Muscle of leg (tissue), 11 donors: ENCODE results near the gene RNF152. TPM values are rescaled to one million over a fixed set of nuclear protein-coding genes. Genes with fewer than 3 reads are reported as not detected.

ENCODE experiments used
- DNase-seq: peaks from one replicate; pipeline ENCODE4 v3.0.0; 2013
- H3K27ac ChIP-seq: one replicate; pipeline ENCODE4 v1.5.1; 2013; ENCODE audit warnings: mild to moderate bottlenecking, low read length, control low read depth
- H3K27me3 ChIP-seq: one replicate; pipeline ENCODE4 v1.6.1; 2013; ENCODE audit warnings: low read length; ENCODE audit not compliant: control insufficient read depth, insufficient read depth
- H3K36me3 ChIP-seq: one replicate; pipeline ENCODE4 v1.6.1; 2013; ENCODE audit warnings: low read length; ENCODE audit not compliant: control insufficient read depth, insufficient read depth
- H3K4me1 ChIP-seq: one replicate; pipeline ENCODE4 v1.6.1; 2013; ENCODE audit warnings: low read length; ENCODE audit not compliant: control insufficient read depth, insufficient read depth
- H3K4me3 ChIP-seq: one replicate; pipeline ENCODE4 v1.5.1; 2013; ENCODE audit warnings: low read length, control low read depth
- H3K9me3 ChIP-seq: replicated peaks from 2 replicates; pipeline ENCODE4 v1.6.1; 2013; ENCODE audit warnings: low read depth, low read length; ENCODE audit not compliant: control insufficient read depth
- WGBS: methylation state at CpG from one replicate; pipeline ENCODE4 v1.1.5; 2013; ENCODE audit warnings: missing lambda C conversion rate; ENCODE audit not compliant: insufficient coverage; 5-methylcytosine and 5-hydroxymethylcytosine counted together
- polyA plus RNA-seq, 8 donors: library from polyadenylated mRNA; unstranded; fragments of 120-200 nt; gene quantifications; one replicate each; pipeline versions ENCODE4 v1.2.1 to v1.2.3, GENCODE V29; 2013; ENCODE audit warnings: inconsistent platforms in 1 of 8, low replicate concordance in 1 of 8; ENCODE audit not compliant: insufficient read length in 8 of 8, insufficient read depth in 1 of 8
- total RNA-seq: library from RNA; stranded (reverse); fragments of 120-200 nt; gene quantifications from one replicate; pipeline ENCODE4 v1.2.4, GENCODE V29; 2013

Gene RNF152
- total and polyA plus RNA-seq, 9 donors, result 3.6 to 8.1 (median 4.3) TPM

- Histone ChIP-seq H3K27ac (no peak overlapping the region), H3K4me1 (no peaks in the 10 kb centered on the region), H3K4me3 (no peak overlapping the region), H3K36me3 (no peaks in the 10 kb centered on the region), H3K27me3 (no peaks in the 10 kb centered on the region), H3K9me3 (no peaks in the 10 kb centered on the region)
- DNase-seq, result no peak
- WGBS, result no CpG with 5 or more reads among the region's 3 CpGs
Observed at GRCh38 chr18:61922435-61922834, 29.6 kb upstream of the RNF152 start.

- Histone ChIP-seq H3K4me3 (no peak overlapping the region), H3K4me1 (no peaks in the 10 kb centered on the region), H3K36me3 (no peaks in the 10 kb centered on the region), H3K27ac (no peak overlapping the region), H3K9me3 (no peaks in the 10 kb centered on the region), H3K27me3 (no peaks in the 10 kb centered on the region)
- WGBS, result 88% methylated on average over 14 of the region's 17 CpGs
- DNase-seq, result no peak
Observed at GRCh38 chr18:61921621-61922235, 28.9 kb upstream of the RNF152 start.

GRCh38 chr18:61917818-61918217 lies 25.0 kb upstream of the RNF152 start:
- no peaks in the 10 kb centered on the region for H3K9me3 ChIP-seq
- no CpG with 5 or more reads among the region's 2 CpGs for whole genome bisulfite sequencing
- H3K4me1 ChIP-seq, result no peaks in the 10 kb centered on the region
- H3K27me3 ChIP-seq, result no peaks in the 10 kb centered on the region
- DNase-seq, result no peak
- H3K4me3 ChIP-seq, result no peak overlapping the region
- no peak overlapping the region for H3K27ac ChIP-seq
- no peaks in the 10 kb centered on the region for H3K36me3 ChIP-seq

GRCh38 chr18:61912476-61912875 lies 19.7 kb upstream of the RNF152 start:
- no peaks in the 10 kb centered on the region for H3K9me3 ChIP-seq
- H3K4me1 ChIP-seq, result no peaks in the 10 kb centered on the region
- DNase-seq, result no peak
- no peaks in the 10 kb centered on the region for H3K36me3 ChIP-seq
- WGBS, result no CpG with 5 or more reads among the region's 3 CpGs
- H3K27me3 ChIP-seq, result no peaks in the 10 kb centered on the region
- H3K27ac ChIP-seq, result no peak overlapping the region
- no peak overlapping the region for H3K4me3 ChIP-seq

GRCh38 chr18:61910101-61910500 lies 17.3 kb upstream of the RNF152 start:
- no peaks in the 10 kb centered on the region for H3K9me3 ChIP-seq
- DNase-seq, result no peak
- H3K36me3 ChIP-seq, result no peaks in the 10 kb centered on the region
- no peak overlapping the region for H3K4me3 ChIP-seq
- H3K4me1 ChIP-seq, result no peaks in the 10 kb centered on the region
- H3K27ac ChIP-seq, result no peak overlapping the region
- no peaks in the 10 kb centered on the region for H3K27me3 ChIP-seq

GRCh38 chr18:61908661-61909060 lies 15.9 kb upstream of the RNF152 start:
- WGBS, result no CpG with 5 or more reads among the region's 7 CpGs
- no peak for DNase-seq
- Histone ChIP-seq H3K9me3 (no peaks in the 10 kb centered on the region), H3K36me3 (no peaks in the 10 kb centered on the region), H3K27ac (no peak overlapping the region), H3K4me1 (no peaks in the 10 kb centered on the region), H3K27me3 (no peaks in the 10 kb centered on the region), H3K4me3 (no peak overlapping the region)

- Histone ChIP-seq H3K27ac (no peak overlapping the region), H3K9me3 (no peaks in the 10 kb centered on the region), H3K36me3 (no peaks in the 10 kb centered on the region), H3K27me3 (peaks cover 2% of the 10 kb centered on the region), H3K4me3 (no peak overlapping the region), H3K4me1 (no peaks in the 10 kb centered on the region)
- DNase-seq, result peak; percentile 40
- 31% methylated on average over 3 of the region's 5 CpGs for WGBS
Observed at GRCh38 chr18:61901323-61901986, 8.6 kb upstream of the RNF152 start.

GRCh38 chr18:61900504-61901281 lies 7.9 kb upstream of the RNF152 start:
- WGBS, result 87% methylated on average over 7 of the region's 10 CpGs
- H3K27ac ChIP-seq, result no peak overlapping the region
- no peak for DNase-seq
- H3K4me3 ChIP-seq, result no peak overlapping the region
- no peaks in the 10 kb centered on the region for H3K9me3 ChIP-seq
- no peaks in the 10 kb centered on the region for H3K36me3 ChIP-seq
- H3K4me1 ChIP-seq, result no peaks in the 10 kb centered on the region
- peaks cover 4% of the 10 kb centered on the region for H3K27me3 ChIP-seq

GRCh38 chr18:61898640-61899101 lies 5.9 kb upstream of the RNF152 start:
- Histone ChIP-seq H3K4me3 (no peak overlapping the region), H3K4me1 (peaks cover 8% of the 10 kb centered on the region), H3K36me3 (no peaks in the 10 kb centered on the region), H3K27ac (no peak overlapping the region), H3K27me3 (peaks cover 12% of the 10 kb centered on the region), H3K9me3 (no peaks in the 10 kb centered on the region)
- WGBS, result 84% methylated on average over 3 of the region's 5 CpGs
- no peak for DNase-seq

GRCh38 chr18:61896757-61897156 lies 4.0 kb upstream of the RNF152 start:
- H3K9me3 ChIP-seq, result no peaks in the 10 kb centered on the region
- H3K27me3 ChIP-seq, result peaks cover 23% of the 10 kb centered on the region
- H3K36me3 ChIP-seq, result no peaks in the 10 kb centered on the region
- WGBS, result 29% methylated on average over 4 of the region's 5 CpGs
- peak; percentile 56 for DNase-seq
- peaks cover 18% of the 10 kb centered on the region for H3K4me1 ChIP-seq
- no peak overlapping the region for H3K27ac ChIP-seq
- no peak overlapping the region for H3K4me3 ChIP-seq
